ENCODE results near the gene MRPS7. TPM values are rescaled to one million over a fixed set of nuclear protein-coding genes. Genes with fewer than 3 reads are reported as not detected.

MRPS7 gene
- total and polyA plus RNA-seq, 9 of the 15 experiments (the other 6 are each of a cell fraction or from before 2014, with no cell fraction given): 107 to 244 (median 132) TPM

DNA sequence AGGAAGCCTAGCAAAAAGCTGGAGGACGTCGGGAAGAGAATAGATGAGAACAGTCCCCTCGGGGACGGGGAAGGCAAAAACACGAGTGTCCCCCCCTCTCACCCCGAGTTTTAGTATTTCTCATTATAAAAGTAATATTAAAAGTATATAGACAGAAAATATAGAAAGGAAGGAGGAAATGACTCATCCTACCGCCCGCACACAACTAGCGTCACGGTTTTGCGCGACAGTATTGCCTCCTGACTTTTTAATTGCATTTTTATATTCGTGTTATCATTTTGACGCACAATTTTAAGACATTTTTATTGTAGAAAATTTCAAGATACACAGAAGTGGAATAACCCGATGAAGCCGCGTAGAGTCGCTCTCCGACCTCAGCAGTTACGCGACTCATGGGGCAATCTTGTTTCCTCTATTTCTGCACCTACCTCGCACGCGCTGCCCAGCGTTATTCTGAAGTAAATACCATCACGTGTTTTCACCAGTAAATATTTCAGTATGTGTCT is 28.2 kb downstream of the MRPS7 start (continued):
- TF ChIP-seq, protein P1, sequence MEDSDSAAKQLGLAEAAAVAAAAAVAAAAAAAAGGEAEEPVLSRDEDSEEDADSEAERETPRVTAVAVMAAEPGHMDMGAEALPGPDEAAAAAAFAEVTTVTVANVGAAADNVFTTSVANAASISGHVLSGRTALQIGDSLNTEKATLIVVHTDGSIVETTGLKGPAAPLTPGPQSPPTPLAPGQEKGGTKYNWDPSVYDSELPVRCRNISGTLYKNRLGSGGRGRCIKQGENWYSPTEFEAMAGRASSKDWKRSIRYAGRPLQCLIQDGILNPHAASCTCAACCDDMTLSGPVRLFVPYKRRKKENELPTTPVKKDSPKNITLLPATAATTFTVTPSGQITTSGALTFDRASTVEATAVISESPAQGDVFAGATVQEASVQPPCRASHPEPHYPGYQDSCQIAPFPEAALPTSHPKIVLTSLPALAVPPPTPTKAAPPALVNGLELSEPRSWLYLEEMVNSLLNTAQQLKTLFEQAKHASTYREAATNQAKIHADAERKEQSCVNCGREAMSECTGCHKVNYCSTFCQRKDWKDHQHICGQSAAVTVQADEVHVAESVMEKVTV (CRISPR knock-in tag; IDR thresholded peaks at IDR 0.05): peak; percentile 47; the same call in 1 of the 2 replicates
- TF ChIP-seq POLR2B (IDR thresholded peaks at IDR 0.05; ENCODE audit: low read depth, partially characterized antibody) (peak; percentile 15), CREB1 (IDR thresholded peaks at IDR 0.05) (peak; percentile 32; the same call in 1 of the 2 replicates), CREB1 (CRISPR knock-in tag; IDR thresholded peaks at IDR 0.05) (no peak), GTF2E2 (tag; IDR thresholded peaks at IDR 0.05) (peak; percentile 48; the same call in 1 of the 2 replicates), ETS2 (tag; IDR thresholded peaks at IDR 0.05; ENCODE audit: borderline replicate concordance, poor library complexity, severe bottlenecking) (peak; percentile 24), ZNF316 (IDR thresholded peaks at IDR 0.05) (peak; percentile 27), TSC22D4 (tag; IDR thresholded peaks at IDR 0.05) (no peak), NCOA1 (IDR thresholded peaks at IDR 0.05; ENCODE audit: low read depth) (0 out of 2 replicates have a peak, but pooled peaks have one; percentile 13), NBN (IDR thresholded peaks at IDR 0.05; ENCODE audit: low read depth) (0 out of 2 replicates have a peak, but pooled peaks have one; percentile 24), ARNT (IDR thresholded peaks at IDR 0.05) (peak; percentile 50 to 68; a peak in 1 of 4 replicates), RNF2 (IDR thresholded peaks at IDR 0.05) (peak; percentile 12; the same call in 1 of the 2 replicates)
- TF ChIP-seq, protein P2, sequence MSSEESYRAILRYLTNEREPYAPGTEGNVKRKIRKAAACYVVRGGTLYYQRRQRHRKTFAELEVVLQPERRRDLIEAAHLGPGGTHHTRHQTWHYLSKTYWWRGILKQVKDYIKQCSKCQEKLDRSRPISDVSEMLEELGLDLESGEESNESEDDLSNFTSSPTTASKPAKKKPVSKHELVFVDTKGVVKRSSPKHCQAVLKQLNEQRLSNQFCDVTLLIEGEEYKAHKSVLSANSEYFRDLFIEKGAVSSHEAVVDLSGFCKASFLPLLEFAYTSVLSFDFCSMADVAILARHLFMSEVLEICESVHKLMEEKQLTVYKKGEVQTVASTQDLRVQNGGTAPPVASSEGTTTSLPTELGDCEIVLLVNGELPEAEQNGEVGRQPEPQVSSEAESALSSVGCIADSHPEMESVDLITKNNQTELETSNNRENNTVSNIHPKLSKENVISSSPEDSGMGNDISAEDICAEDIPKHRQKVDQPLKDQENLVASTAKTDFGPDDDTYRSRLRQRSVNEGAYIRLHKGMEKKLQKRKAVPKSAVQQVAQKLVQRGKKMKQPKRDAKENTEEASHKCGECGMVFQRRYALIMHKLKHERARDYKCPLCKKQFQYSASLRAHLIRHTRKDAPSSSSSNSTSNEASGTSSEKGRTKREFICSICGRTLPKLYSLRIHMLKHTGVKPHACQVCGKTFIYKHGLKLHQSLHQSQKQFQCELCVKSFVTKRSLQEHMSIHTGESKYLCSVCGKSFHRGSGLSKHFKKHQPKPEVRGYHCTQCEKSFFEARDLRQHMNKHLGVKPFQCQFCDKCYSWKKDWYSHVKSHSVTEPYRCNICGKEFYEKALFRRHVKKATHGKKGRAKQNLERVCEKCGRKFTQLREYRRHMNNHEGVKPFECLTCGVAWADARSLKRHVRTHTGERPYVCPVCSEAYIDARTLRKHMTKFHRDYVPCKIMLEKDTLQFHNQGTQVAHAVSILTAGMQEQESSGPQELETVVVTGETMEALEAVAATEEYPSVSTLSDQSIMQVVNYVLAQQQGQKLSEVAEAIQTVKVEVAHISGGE (CRISPR knock-in tag; IDR thresholded peaks at IDR 0.05): peak in 1 of 3 experiments; percentile 63; a peak in 1 of 6 replicates
- TF ChIP-seq, protein P3, sequence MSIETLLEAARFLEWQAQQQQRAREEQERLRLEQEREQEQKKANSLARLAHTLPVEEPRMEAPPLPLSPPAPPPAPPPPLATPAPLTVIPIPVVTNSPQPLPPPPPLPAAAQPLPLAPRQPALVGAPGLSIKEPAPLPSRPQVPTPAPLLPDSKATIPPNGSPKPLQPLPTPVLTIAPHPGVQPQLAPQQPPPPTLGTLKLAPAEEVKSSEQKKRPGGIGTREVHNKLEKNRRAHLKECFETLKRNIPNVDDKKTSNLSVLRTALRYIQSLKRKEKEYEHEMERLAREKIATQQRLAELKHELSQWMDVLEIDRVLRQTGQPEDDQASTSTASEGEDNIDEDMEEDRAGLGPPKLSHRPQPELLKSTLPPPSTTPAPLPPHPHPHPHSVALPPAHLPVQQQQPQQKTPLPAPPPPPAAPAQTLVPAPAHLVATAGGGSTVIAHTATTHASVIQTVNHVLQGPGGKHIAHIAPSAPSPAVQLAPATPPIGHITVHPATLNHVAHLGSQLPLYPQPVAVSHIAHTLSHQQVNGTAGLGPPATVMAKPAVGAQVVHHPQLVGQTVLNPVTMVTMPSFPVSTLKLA (conservative IDR thresholded peaks at IDR 0.05): peak in 1 of 2 experiments; percentile 26; a peak in 1 of 4 replicates

Data from K562 (cell line).